ENCODE results near the gene MIPEP. TPM values are rescaled to one million over a fixed set of nuclear protein-coding genes. Genes with fewer than 3 reads are reported as not detected.

MIPEP gene
- total RNA-seq, 1 donor from 2014 or later: 19.6 TPM

- TF ChIP-seq, protein P1, sequence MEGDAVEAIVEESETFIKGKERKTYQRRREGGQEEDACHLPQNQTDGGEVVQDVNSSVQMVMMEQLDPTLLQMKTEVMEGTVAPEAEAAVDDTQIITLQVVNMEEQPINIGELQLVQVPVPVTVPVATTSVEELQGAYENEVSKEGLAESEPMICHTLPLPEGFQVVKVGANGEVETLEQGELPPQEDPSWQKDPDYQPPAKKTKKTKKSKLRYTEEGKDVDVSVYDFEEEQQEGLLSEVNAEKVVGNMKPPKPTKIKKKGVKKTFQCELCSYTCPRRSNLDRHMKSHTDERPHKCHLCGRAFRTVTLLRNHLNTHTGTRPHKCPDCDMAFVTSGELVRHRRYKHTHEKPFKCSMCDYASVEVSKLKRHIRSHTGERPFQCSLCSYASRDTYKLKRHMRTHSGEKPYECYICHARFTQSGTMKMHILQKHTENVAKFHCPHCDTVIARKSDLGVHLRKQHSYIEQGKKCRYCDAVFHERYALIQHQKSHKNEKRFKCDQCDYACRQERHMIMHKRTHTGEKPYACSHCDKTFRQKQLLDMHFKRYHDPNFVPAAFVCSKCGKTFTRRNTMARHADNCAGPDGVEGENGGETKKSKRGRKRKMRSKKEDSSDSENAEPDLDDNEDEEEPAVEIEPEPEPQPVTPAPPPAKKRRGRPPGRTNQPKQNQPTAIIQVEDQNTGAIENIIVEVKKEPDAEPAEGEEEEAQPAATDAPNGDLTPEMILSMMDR (conservative IDR thresholded peaks at IDR 0.05): no peak
- DNase-seq (ENCODE audit: low read depth, low spot score): no peak
- no peaks in the 10 kb centered on the region for H3K9me3 Mint-ChIP-seq
- H3K27me3 Mint-ChIP-seq (ENCODE audit: low read depth): no peaks in the 10 kb centered on the region
- H3K27ac Mint-ChIP-seq (ENCODE audit: unreplicated experiment): no peak overlapping the region
- no peak overlapping the region for H3K4me3 Mint-ChIP-seq
- H3K4me1 Mint-ChIP-seq: no peaks in the 10 kb centered on the region
- peaks cover 2% of the 10 kb centered on the region for H3K36me3 Mint-ChIP-seq (ENCODE audit: low read depth)
These were observed 22.1 kb downstream of the MIPEP start for GRCh38 chr13:23867027-23867491.

GRCh38 chr13:23866420-23867026 is 22.7 kb downstream of the MIPEP start:
- peaks cover 2% of the 10 kb centered on the region for H3K36me3 Mint-ChIP-seq (ENCODE audit: low read depth)
- H3K4me1 Mint-ChIP-seq: no peaks in the 10 kb centered on the region
- H3K9me3 Mint-ChIP-seq: no peaks in the 10 kb centered on the region
- no peak overlapping the region for H3K4me3 Mint-ChIP-seq
- H3K27ac Mint-ChIP-seq (ENCODE audit: unreplicated experiment): no peak overlapping the region
- H3K27me3 Mint-ChIP-seq (ENCODE audit: low read depth): no peaks in the 10 kb centered on the region
- TF ChIP-seq, protein P1 (conservative IDR thresholded peaks at IDR 0.05): no peak
- DNase-seq (ENCODE audit: low read depth, low spot score): no peak

GRCh38 chr13:23865906-23866305 is 23.3 kb downstream of the MIPEP start:
- H3K27me3 Mint-ChIP-seq (ENCODE audit: low read depth): no peaks in the 10 kb centered on the region

GRCh38 chr13:23865026-23865425 is 24.2 kb downstream of the MIPEP start:
- H3K4me3 Mint-ChIP-seq: no peak overlapping the region
- TF ChIP-seq, protein P1 (conservative IDR thresholded peaks at IDR 0.05): no peak
- H3K4me1 Mint-ChIP-seq: no peaks in the 10 kb centered on the region
- H3K27me3 Mint-ChIP-seq (ENCODE audit: low read depth): no peaks in the 10 kb centered on the region
- H3K27ac Mint-ChIP-seq (ENCODE audit: unreplicated experiment): no peak overlapping the region
- no peaks in the 10 kb centered on the region for H3K9me3 Mint-ChIP-seq
- DNase-seq (ENCODE audit: low read depth, low spot score): no peak
- peaks cover 5% of the 10 kb centered on the region for H3K36me3 Mint-ChIP-seq (ENCODE audit: low read depth)

More at GRCh38 chr13:23865906-23866305, 23.3 kb downstream of the MIPEP start:
- Mint-ChIP-seq H3K27ac (ENCODE audit: unreplicated experiment) (no peak overlapping the region), H3K4me1 (no peaks in the 10 kb centered on the region), H3K36me3 (ENCODE audit: low read depth) (peaks cover 2% of the 10 kb centered on the region), H3K9me3 (no peaks in the 10 kb centered on the region), H3K4me3 (no peak overlapping the region)
- TF ChIP-seq, protein P1 (conservative IDR thresholded peaks at IDR 0.05): no peak
- no peak for DNase-seq (ENCODE audit: low read depth, low spot score)

- Mint-ChIP-seq H3K27me3 (ENCODE audit: low read depth) (no peaks in the 10 kb centered on the region), H3K27ac (ENCODE audit: unreplicated experiment) (no peak overlapping the region), H3K9me3 (no peaks in the 10 kb centered on the region), H3K4me1 (no peaks in the 10 kb centered on the region), H3K4me3 (no peak overlapping the region), H3K36me3 (ENCODE audit: low read depth) (peaks cover 5% of the 10 kb centered on the region)
- no peak for DNase-seq (ENCODE audit: low read depth, low spot score)
- TF ChIP-seq, protein P1 (conservative IDR thresholded peaks at IDR 0.05): no peak
These were observed 27.9 kb downstream of the MIPEP start for GRCh38 chr13:23861310-23861709.
